Fibroblast of peridontal ligament (primary cell): ENCODE measurements around the gene RNF111.
"Not testable (repeated sequence)": the region's sequence is repeated elsewhere in the genome, so short reads cannot be mapped to it uniquely, and the experiment has no call there.

Source experiments
- DNase-seq: peaks from one replicate; pipeline ENCODE4 v3.0.0-alpha.2; 2010; ENCODE audit errors: extremely low read depth

RNF111 gene

DNA sequence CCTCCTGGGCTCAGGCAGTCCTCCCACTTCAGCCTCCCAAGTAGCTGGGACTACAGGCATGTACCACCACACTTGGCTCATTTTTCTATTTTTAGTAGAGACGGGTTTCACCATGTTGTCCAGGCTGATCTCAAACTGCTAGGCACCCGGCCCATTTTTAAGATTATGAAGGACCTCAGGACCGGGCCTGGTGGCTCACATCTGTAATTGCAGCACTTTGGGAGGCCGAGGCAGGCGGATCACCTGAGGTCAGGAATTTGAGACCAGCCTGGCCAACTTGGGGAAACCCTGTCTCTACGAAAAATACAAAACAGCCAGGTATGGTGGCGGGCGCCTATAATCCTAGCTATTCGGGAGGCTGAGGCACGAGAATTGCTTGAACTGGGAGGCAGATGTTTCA lies 12.8 kb downstream of the RNF111 start:
- DNase-seq: not testable (repeated sequence)

DNA sequence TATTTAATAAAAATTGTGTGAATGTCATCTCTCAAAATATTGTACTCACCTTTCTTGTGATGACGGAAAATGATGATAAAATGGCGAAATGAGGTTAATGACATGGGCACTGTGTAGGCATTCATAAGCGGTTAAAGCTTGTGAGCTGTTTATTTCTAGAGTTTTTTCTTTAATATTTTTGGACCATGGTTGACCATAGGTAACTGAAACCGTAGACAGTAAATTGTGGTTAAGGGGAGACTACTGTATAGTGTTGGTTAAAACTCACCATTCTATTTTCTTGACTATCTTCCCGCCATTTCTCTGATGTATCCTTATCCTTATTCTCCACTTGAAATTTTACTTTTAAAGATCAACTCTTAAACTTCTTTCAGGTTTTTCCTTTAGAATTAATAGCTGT lies 14.5 kb downstream of the RNF111 start:
- no peak for DNase-seq

DNA sequence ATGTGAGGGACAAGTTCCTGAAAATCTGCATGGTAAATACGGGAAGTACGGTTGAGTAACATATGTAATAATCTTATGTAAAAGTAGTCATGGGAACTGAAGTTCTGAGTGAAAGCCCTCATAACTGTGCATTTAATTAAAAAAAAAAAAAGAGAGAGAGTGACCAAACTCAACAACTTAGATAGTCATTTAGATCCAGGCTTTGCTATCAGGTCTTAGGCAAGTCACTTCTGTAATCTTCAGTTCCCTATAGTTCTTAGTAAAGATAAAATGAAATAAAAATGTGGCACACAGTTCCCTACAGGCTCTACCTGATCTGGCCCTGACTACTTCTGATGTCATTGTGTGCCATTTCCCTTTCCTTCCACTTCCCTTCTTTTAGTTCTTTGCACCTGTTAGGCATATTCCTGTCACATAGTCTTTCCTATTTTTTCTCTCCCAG lies 15.0 kb downstream of the RNF111 start:
- no peak for DNase-seq

DNA sequence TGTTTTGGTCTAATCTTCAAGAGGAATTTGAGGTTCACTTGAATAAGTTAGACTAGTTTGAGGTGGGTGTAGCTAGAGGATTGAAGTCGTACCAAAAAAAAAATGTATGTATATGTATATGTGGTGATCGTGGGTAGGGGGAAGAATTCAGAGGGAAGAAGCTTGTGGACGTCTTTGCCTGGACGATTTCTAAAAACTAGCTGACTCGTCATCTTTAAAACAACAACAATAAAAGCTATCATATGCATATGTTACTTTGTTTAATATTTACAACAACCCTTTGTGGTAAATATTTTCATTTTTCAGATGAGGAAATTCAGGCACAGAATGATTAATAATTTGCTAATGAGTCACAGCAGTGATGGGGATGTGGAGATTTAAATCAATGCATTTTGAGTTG lies 18.1 kb downstream of the RNF111 start:
- DNase-seq: no peak

DNA sequence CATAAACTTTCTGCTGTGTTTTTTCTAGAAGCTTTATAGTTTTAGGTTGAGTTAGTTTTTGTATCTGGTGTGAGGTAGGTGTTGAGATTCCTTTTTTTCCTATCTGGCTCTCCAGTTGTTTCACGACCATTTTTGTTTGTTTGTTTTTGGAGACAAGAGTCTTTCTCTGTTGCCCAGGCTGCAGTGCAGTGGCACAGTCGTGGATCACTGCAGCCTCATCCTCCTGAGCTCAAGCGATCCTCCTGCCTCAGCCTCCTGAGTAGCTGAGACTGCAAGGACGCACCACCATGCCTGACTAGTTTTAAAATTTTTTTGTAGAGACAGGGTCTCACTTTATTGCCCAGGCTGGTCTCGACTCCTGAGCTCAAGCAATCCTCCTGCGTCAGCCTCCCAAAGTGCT lies 20.6 kb downstream of the RNF111 start:
- no peak for DNase-seq

DNA sequence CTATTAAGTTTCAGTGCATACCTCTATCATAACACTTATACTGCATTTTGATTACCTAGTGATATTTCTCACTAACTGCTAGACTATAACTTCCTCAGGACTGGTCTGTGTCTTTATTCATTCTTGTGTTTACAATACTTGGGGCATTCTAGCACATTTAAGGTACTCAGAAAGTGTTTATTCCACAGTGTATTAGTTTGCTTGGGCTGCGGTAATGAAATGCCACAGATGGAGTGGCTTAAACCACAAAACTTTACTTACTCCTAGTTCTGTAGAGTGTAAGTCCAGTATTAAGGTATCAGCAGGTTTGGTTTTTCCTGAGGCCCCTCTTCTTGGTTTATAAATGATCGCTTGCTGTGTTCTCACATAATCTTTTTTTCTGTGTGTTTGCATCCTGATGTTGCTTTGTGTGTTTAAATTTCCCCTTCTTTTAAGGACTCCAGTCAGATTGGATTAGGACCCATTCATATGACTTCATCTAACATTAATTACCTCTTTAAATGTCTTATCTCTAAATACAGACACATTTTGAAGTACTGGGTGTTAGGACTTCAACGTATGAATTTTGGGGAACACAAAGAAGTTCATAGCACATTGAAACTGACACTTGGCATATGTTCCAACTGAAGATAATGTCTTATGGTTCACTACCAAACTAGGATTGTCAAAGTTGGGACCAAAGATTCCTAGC lies 23.9 kb downstream of the RNF111 start:
- no peak for DNase-seq

DNA sequence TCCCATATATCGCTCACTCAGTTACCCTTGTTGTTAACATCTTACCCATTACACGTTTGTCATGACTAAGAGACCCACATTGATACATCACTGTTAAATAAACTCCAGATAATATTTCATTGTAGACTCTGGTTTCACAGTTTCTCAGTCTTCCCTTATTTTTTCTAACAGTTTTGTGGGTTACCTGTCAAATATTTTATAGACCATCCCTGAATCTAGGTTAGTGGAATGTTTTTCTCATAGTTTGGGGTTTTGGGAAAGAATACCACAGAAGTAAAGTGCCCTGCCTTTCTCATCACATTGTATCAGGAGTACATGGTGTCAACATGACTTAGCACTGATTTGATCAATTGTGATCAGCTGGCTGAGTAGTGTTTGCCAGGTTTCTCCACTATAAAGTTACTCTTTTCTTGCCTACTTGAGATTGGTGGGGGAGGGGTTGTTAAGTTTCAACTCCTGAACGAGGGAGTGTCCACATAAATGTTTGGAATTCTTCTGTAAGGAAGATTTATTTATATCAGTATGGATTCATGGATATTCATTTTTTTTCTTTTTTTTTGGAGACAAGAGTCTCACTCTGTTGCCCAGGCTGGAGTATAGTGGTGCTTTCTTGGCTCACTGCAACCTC lies 25.9 kb downstream of the RNF111 start:
- DNase-seq: peak; percentile 10

DNA sequence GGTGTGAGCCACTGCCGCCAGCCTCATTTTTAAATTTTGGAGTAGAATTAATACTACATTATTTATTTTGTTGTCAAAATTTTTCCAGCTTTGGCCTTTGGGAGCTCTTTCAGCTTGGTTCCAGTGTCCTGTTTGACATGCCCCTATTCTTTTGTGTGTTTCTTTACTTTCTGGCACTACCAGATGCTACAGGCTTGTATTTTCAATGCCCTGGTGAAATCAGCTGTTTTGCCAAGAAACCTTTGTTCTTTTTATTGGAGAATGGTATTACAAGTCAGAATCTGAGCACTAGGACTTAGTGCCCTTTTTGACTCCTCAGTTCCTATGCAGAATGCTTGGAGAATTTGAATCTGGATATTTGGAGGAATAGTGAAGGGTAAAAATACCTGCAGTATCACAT lies 26.6 kb downstream of the RNF111 start:
- DNase-seq: no peak

DNA sequence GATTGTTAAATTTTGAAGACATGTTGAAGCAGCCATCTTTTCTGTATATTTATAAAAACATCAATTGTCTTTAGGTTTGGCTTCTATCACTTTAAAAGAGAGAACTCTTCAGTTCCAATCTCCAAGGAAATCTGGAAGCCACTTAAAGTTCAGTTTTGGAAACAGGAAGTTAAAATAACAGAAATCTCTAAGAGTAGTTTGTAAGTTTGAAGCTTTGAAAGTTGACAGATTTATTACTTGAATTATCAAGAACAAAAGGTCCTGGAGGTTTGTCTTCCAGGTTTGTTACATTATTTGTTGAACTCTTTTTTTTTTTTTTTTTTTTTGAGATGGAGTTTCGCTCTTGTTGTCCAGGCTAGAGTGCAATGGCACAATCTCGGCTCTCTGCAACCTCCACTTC lies 30.0 kb downstream of the RNF111 start:
- DNase-seq: no peak

DNA sequence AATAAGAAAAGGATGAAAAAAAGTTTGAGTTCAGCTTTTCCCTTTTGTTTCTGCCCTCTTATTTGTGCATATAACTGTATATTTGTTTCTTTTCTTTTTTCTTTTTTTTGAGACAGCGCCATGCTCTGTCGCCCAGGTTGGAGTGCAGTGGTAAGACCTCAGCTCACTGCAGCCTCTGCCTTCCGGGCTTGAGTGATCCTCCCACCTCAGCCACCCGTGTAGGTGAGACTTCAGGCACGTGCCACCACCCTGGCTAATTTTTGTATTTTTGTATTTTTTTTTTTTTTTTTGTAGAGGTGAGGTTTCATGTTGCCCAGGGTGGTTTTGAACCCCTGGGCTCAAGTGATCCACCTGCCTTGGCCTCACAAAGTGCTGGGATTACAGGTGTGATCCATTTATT lies 31.4 kb downstream of the RNF111 start:
- DNase-seq: no peak

DNA sequence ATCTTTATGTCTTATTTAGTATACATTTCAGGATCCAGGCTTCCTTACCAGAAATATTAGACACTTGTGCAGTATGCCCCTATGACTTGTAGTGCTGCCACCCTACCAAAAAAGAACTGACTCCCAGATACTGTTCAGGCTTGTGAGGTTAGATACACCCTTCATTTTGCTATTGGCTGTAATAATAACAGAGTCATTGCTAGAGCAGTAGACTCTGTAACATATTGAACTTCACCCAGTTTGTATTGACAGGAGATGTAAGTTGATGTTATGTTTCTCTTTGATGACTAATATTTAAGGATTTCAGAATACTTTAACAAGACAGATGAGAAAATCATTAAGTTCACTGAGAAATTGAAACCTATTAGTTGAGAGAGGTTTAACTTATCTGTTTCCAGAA lies 32.9 kb downstream of the RNF111 start:
- no peak for DNase-seq

DNA sequence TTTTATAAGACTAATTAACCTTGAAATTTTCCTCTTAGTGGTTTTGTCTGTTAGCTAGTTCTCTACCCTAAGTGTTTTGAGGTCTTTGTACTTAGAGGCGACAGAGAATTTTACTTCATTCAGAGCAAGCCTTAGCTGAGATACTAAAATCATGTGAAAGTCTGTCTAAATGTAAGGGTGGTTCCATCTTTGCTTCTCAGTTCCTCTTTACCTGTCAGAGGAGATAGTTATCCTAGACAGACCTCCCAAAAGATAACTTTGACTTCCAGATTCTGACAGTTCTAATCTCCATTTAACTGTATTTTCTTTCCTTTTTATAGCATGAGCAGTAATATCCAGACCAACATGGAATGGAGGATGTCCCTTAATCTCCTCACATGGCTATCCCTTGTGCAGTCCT lies 34.7 kb downstream of the RNF111 start:
- no peak for DNase-seq

DNA sequence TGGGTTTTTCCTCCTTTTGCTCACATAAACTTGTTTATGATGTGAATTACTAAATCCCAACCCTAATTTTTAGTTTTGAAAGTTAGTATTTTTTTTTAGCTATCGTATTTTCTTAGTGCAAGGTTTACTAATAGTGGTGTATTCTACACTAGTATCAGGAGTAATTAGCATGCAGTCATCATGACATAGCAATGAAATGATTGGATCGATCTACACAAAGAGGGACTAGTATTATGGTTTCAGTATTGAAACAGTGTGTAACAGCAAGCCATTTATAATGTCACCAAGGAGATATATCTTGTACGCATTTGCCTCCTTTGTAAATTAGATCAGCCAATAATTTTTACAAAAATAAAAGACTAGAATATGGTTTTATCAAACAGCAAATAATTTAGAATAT lies 38.7 kb downstream of the RNF111 start:
- no peak for DNase-seq

DNA sequence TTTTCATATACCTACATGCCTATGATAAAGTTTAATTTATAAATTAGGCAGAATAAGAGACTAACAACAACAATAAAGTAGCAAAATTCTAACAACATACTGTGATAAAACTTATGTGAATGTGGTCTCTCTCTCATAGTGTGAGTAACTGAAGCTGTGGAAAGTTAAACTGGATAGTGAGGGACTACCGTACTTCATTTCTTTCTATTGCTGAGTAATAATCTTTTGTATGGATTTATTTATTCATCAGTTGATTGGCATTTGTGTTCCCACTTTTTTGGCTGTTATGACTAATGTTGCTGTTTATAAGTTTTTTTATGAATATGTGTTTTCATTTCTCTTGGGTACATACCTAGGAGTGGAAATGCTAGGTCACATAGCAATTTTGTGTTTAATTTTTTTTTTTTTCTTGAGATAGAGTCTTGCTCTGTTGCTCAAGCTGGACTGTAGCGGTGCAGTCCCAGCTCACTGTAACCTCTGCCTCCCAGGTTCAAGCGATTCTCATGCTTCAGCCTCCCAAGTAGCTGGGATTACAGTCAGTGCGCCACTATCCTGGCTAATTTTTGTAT lies 41.0 kb downstream of the RNF111 start:
- DNase-seq: no peak

DNA sequence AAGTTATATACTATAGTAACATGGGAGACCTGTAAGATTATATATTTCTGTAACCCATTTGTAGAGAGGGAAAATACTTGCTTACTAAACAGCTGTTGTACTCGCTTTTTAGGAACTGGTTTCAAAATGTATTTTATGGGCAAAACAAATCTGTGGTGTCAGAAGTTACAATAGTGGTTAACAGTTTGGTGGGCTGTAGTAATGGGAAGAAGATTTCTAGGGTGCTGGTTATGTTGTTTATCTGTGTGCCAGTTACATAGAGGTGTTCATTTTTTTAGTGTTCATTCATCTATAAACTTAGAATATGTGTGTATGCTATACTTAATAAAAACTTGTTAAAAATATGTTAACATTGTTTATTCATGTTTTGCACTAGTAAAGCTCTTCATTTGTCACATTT lies 42.1 kb downstream of the RNF111 start:
- no peak for DNase-seq

DNA sequence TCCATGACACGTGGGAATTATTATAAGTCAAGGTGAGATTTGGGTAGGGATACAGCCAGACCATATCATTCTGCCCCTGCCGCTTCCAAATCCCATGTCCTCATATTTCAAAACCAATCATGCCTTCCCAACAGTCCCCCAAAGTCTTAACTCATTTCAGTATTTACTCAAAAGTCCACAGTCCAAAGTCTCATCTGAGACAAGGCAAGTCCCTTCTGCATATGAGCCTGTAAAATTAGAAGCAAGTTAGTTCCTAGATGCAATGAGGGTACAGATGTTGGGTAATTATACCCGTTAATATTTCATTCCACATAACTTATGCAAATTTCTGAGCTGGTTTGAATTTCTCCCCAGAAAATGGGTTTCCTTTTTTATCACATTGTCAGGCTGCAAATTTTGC lies 47.7 kb downstream of the RNF111 start:
- no peak for DNase-seq

DNA sequence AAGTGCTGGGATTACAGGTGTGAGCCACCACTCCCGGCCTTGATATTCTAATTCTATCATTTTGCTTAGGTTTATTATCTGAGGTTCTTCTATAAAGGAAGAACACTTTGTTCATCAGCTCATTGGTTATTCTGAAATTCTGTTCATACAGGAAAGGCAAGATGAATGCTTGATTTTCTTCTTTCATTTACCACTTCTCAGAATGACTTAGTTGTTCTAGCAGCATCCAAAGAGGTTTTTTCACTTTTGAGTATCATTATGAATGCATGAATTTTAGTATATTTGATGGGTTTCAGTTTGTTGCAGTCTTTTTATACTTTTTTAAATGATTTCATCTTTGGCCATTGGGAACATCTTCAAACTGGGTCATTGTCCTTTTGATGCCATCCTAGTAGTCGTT lies 51.8 kb downstream of the RNF111 start:
- DNase-seq: no peak

DNA sequence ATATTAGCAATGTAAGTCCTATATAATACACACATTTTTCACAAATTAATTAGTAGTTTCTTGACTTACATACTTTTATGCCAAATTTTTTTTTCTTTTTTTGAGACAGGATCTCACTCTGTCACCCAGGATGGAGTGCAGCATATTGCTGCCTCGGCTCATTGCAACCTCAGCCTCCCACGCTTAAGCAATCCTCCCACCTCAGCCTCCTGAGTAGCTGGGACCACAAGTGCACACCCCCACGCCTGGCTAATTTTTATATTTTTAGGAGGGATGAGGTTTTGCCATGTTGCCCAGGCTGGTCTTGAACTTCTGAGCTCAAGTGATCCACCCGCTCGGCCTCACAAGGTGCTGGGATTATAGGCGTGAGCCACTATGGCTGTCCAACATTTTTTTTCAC lies 54.6 kb downstream of the RNF111 start:
- no peak for DNase-seq

DNA sequence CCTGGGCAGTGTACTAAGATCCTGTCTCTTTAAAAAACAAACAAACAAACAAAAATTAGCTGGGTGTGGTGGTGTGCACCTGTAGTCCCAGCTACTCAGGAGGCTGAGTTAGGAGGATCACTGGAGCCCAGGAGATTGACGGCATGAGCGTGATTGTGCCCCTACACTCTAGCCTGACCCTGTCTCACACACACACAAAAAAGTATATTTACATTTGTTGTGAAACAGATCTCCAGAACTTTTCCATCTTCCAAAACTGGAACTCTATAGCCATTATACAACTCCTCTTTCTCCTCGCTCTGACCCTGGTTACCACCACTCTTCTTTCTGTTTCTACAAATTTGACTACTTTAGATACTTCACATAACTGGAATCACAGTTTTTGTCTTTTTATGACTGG lies 61.4 kb downstream of the RNF111 start:
- DNase-seq: no peak

DNA sequence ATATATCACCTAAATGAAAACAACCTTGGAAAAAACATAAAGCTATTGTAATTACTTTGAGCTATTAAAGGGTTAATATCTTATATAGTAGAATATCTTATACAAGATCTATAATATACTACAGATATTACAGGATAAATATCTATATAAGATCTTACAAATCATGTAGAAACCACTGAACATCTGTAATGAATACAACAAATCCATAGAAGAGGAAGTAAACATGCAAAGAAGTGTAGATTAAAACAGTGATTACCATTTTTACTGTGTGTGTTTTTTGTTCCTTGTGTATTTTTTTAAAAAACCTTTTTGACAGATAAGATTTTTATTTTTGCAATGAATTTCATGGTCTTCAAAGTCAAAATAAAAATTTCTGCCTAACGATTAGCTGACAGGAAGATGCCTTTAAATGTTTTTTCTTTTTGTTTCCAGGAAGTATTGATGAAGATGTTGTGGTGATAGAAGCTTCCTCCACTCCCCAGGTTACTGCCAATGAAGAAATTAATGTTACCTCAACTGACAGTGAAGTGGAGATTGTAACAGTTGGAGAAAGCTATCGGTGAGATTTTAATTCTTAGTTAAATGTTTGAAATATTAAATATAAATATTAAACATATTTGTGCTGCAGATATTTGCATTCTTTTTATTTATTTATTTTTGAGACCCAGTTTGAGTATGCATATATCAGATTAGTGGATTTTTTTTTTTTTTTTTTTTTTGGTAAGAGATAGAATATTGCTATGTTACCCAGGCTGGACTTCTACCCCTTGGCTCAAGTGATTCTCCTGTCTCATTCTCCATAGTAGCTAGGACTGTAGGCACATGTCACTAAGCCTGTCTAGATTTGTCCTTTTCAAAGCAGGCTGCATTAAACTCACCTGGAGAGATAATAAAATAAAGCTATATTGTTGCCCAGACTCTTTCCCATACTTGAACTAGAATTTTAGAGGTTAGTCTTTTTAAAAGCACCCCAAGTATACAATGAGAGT lies 64.7 kb downstream of the RNF111 start:
- no peak for DNase-seq

DNA sequence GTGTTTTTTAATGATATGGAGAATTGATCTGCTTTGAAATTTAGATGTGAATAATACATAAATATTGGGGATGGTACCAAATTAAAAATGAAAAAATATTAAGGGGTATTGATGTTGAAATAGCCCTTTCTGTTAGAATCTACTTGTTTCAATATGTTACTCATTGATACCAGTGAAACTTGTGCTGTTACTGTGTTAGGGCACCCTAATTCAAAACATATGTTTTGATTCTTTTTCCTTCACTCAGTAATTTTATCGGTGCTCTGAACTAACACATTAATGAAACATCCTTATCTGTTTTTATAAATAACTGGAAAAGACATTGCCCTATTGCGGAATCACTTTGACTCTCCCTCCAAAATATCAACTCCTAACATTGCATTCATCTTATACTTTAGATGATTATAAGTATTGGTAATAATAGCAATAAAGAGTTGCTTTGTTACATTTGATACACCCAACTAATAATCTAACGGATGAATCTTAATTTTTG lies 65.5 kb downstream of the RNF111 start:
- DNase-seq: peak; percentile 62

DNA sequence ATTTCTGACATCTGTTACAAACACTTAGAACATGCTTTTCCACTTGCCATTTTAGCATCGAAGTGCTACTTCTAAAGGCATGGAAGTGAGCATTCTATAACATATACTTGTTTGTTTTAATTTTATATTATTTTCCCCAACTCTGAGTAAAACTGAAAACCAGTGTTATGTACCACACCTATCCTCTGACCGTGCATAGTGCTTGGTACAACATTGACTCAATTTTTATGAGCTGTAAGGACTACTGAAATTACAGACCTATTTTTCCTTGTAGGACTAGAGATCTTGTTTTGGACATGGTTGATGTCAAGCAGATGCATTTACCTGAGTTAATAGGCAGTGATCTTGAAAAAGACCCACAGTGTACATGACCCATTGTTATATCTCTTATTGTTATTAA lies 66.0 kb downstream of the RNF111 start:
- DNase-seq: no peak
